Astrocyte of the cerebellum (primary cell): Measurements from ENCODE around the gene CFAP46.

Experiments
- DNase-seq: peaks from one replicate; pipeline ENCODE4 v3.0.0-alpha.2; 2011; ENCODE audit warnings: low read depth
- H3K4me3 ChIP-seq: 2 replicates; pipeline ENCODE4 v1.5.1; 2011; ENCODE audit warnings: mild to moderate bottlenecking, low read depth, low read length, moderate library complexity
- in situ Hi-C: cut with HindIII; loops from 2 replicates; pipeline ENCODE4 v1.10.0; 2017; ENCODE audit warnings: low sequenced_read_pairs
- TF ChIP-seq, protein P1 (sequence below): IDR thresholded peaks from 2 replicates; pipeline ENCODE4 v1.5.1; 2012; ENCODE audit warnings: low read length, low read depth, moderate library complexity, mild to moderate bottlenecking; ENCODE audit errors: missing control alignments

CFAP46 gene

DNA sequence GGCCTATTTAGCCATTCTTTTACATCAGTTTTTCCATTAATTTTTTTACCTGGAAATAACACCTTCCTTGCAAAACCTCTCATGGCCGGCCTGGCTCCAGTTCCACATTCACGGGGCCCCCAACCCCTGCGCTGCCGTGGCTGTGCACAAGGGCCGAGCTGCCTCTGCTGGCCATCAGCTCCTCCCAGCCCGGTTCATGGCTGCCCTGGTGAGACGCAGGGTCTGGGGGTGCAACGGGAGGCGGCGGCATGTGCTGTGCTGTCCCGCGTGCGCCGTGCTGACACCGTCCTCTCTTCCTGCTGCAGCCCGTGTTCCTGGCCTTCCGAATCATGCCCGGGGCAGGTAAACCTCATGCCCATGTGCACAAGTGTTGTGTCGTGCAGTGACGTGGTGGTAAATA is 160.8 kb downstream of the CFAP46 start:
- TF ChIP-seq, protein P1, sequence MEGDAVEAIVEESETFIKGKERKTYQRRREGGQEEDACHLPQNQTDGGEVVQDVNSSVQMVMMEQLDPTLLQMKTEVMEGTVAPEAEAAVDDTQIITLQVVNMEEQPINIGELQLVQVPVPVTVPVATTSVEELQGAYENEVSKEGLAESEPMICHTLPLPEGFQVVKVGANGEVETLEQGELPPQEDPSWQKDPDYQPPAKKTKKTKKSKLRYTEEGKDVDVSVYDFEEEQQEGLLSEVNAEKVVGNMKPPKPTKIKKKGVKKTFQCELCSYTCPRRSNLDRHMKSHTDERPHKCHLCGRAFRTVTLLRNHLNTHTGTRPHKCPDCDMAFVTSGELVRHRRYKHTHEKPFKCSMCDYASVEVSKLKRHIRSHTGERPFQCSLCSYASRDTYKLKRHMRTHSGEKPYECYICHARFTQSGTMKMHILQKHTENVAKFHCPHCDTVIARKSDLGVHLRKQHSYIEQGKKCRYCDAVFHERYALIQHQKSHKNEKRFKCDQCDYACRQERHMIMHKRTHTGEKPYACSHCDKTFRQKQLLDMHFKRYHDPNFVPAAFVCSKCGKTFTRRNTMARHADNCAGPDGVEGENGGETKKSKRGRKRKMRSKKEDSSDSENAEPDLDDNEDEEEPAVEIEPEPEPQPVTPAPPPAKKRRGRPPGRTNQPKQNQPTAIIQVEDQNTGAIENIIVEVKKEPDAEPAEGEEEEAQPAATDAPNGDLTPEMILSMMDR: no peak
- in situ Hi-C loops: no loop called here
- no peak overlapping the region for H3K4me3 ChIP-seq
- no peak for DNase-seq

DNA sequence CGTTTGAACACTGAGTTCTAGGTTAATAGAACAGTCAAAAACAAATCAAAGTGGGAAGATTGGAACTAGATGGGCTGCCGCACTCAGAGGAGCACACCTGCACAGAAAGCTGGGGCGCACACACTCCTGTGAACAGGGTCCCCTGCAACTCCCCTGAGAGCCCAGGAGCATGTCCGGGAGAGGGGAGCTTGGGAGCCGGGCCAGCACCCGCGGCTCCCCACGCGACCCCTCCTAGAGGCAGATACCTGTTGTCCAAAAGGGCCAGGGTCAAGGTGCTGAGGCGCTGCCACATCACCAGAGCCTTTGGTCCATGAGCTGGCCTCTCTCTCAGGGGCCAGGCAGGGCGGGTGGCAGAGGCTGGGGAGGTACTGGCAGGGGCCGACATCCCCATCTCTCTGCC is 162.0 kb downstream of the CFAP46 start:
- H3K4me3 ChIP-seq: no peak overlapping the region
- no peak for DNase-seq
- TF ChIP-seq, protein P1: no peak
- in situ Hi-C loops: no loop called here

DNA sequence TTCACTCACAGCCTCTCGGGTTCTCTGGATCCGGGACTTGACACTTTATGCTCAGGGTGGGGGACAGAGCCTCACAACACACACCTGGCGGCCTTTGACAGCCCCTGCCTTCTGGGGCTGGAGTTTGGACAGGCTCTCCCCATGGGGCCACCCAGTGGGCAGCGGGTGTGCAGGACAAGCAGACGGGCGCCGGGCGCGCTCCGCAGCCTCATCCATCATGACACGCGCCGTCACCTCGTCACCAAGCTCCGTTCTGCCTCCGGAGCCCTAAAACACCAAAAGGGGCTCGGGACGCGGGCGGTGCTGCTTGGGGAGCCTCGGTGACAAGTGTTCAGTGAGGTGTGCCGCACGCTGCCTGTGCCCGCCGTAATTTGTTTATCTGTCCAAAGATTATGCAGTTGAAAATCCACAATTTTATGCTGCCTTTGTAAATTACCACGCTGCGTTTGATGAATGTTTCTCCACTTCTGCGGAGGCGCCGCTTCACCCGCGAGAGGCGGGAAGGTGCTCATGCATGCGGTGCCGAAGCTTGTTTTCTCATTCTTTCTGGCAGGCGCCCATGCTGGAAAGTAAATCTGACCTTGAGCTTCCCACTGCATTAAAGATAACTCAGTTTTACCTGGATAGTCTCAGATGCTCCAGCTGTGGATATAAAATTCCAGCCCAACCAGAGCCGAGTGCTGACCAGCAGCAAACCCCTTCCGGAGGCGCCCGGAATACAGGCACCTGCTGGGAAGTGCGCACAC is 162.6 kb downstream of the CFAP46 start:
- TF ChIP-seq, protein P1: no peak
- no peak overlapping the region for H3K4me3 ChIP-seq
- in situ Hi-C loops: no loop called here
- DNase-seq: no peak

DNA sequence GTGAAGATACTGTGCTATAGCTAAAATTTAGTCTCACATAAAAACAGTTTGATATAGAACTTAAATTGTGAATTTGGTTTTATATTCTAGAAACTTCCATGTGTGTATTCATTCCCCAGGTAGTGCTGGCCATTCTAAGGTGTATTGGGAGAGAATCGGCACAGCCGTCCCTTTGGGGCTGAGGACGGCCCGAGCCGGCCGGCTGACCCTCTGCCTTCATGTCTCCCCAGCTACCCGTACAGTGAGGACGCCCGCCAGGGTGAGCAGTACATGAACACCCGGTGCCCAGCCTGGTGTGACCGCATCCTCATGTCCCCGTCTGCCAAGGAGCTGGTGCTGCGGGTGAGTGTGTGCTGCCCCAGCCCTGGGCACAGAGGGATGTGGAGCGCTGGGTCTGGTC is 164.9 kb downstream of the CFAP46 start:
- no peak for DNase-seq
- TF ChIP-seq, protein P1: no peak
- in situ Hi-C loops: no loop called here
- H3K4me3 ChIP-seq: no peak overlapping the region

DNA sequence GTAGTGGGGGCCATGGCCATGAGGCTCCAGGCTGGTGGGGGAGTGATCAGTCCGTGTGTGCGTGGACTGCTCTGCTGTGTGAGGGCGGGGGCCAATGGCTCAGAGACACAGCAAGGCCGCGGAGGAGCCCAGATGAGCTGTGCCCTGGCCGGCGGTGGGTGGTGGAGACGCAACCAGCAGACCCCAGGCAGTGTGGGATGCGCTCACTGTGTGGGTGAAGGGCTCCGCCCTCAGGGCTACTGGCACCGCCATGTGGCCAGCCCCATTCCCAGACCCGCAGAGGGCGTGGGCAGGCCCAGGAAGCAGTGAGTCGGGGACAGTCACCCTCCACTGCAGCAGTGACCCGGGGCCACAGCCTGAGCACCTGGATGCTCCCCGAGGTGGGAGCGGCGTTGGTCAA is 165.5 kb downstream of the CFAP46 start:
- no peak for DNase-seq

DNA sequence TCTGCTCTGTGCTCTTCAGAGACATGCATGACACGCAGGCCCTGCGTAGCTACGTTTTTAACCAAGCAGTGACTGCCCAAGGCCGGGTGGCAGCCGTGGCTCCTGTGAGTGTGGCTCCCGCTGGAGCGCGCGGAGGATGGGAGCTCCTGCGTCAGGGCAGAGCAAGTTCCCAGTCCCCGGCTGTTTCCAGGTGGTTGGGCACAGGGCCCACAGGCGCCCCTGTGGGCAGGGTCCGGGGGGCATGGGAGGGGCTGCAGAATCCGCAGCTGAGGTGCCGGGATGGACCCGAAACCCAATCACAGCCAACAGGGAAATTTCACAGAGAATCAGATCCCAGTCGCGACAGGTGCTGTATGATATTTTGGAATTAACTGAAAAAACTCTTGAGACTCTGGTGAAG is 166.2 kb downstream of the CFAP46 start:
- no peak for DNase-seq
- in situ Hi-C loops: no loop called here
- no peak overlapping the region for H3K4me3 ChIP-seq
- TF ChIP-seq, protein P1: no peak

More for the DNA sequence above, 165.5 kb downstream of the CFAP46 start:
- TF ChIP-seq, protein P1: no peak
- in situ Hi-C loops: no loop called here
- H3K4me3 ChIP-seq: no peak overlapping the region
